NT2/D1 (cell line): ENCODE data around the gene SLC38A11.

Experiments
- DNase-seq: peaks from one replicate; pipeline ENCODE4 v3.0.0-alpha.2; 2011; ENCODE audit warnings: low read depth, low spot score
- H3K27me3 ChIP-seq: 2 replicates; pipeline ENCODE4 v1.6.0; 2011; ENCODE audit warnings: mild to moderate bottlenecking; ENCODE audit not compliant: insufficient read length, insufficient read depth
- H3K36me3 ChIP-seq: 2 replicates; pipeline ENCODE4 v1.6.1; 2011; ENCODE audit warnings: mild to moderate bottlenecking, low read length, mixed read lengths; ENCODE audit not compliant: insufficient read depth, insufficient read length
- H3K4me1 ChIP-seq: 2 replicates; pipeline ENCODE4 v1.5.1; 2011; ENCODE audit not compliant: insufficient read depth, insufficient read length
- H3K4me3 ChIP-seq: 2 replicates; pipeline ENCODE4 v1.5.1; 2011; ENCODE audit warnings: low read depth; ENCODE audit not compliant: insufficient read length
- H3K9ac ChIP-seq: 2 replicates; pipeline ENCODE4 v1.6.0; 2011; ENCODE audit warnings: low read depth; ENCODE audit not compliant: insufficient read length
- H3K9me3 ChIP-seq: 2 replicates; pipeline ENCODE4 v1.5.1; 2011; ENCODE audit warnings: mild to moderate bottlenecking, low read length; ENCODE audit not compliant: insufficient read depth
- SUZ12 ChIP-seq: IDR thresholded peaks from 2 replicates; pipeline ENCODE4 v1.6.1; 2011; ENCODE audit not compliant: insufficient read length, insufficient read depth; ENCODE audit errors: extremely low read depth
- YY1 ChIP-seq: IDR thresholded peaks from 2 replicates; pipeline ENCODE4 v1.6.1; 2011; ENCODE audit not compliant: insufficient read length, insufficient read depth
- ZNF274 ChIP-seq: IDR thresholded peaks from 2 replicates; pipeline ENCODE4 v1.6.1; 2011; ENCODE audit warnings: mild to moderate bottlenecking, low read depth, low read length

The SLC38A11 gene

GRCh38 chr2:164852086-164852485, 103.2 kb downstream of the SLC38A11 start:
- H3K27me3 ChIP-seq = no peaks in the 10 kb centered on the region
- TF ChIP-seq ZNF274 (no peak), YY1 (no peak), SUZ12 (no peak)
- H3K9ac ChIP-seq = no peak overlapping the region
- DNase-seq = no peak
- H3K4me3 ChIP-seq = no peak overlapping the region
- no peaks in the 10 kb centered on the region for H3K4me1 ChIP-seq
- no peaks in the 10 kb centered on the region for H3K9me3 ChIP-seq
- no peaks in the 10 kb centered on the region for H3K36me3 ChIP-seq

- Histone ChIP-seq H3K27me3 (no peaks in the 10 kb centered on the region), H3K36me3 (no peaks in the 10 kb centered on the region), H3K4me3 (no peak overlapping the region), H3K4me1 (no peaks in the 10 kb centered on the region), H3K9ac (no peak overlapping the region), H3K9me3 (no peaks in the 10 kb centered on the region)
- no peak for DNase-seq
- TF ChIP-seq ZNF274 = no peak
- no peak for TF ChIP-seq YY1
- TF ChIP-seq SUZ12 = no peak
Measured at GRCh38 chr2:164850235-164850634, 105.1 kb downstream of the SLC38A11 start.

GRCh38 chr2:164849506-164849905, 105.8 kb downstream of the SLC38A11 start:
- Histone ChIP-seq H3K9me3 (no peaks in the 10 kb centered on the region), H3K27me3 (no peaks in the 10 kb centered on the region), H3K36me3 (no peaks in the 10 kb centered on the region), H3K9ac (no peak overlapping the region), H3K4me3 (no peak overlapping the region), H3K4me1 (no peaks in the 10 kb centered on the region)
- TF ChIP-seq ZNF274 (no peak), SUZ12 (no peak)
- DNase-seq = no peak

GRCh38 chr2:164847981-164848741, 107.2 kb downstream of the SLC38A11 start:
- H3K27me3 ChIP-seq = peaks cover under 1% of the 10 kb centered on the region
- H3K9ac ChIP-seq = no peak overlapping the region
- no peaks in the 10 kb centered on the region for H3K36me3 ChIP-seq
- no peaks in the 10 kb centered on the region for H3K4me1 ChIP-seq
- no peak overlapping the region for H3K4me3 ChIP-seq
- DNase-seq = no peak
- H3K9me3 ChIP-seq = no peaks in the 10 kb centered on the region
- TF ChIP-seq ZNF274 = no peak
- TF ChIP-seq YY1 = no peak
- TF ChIP-seq SUZ12 = no peak

GRCh38 chr2:164847291-164847690, 108.0 kb downstream of the SLC38A11 start:
- H3K36me3 ChIP-seq = no peaks in the 10 kb centered on the region
- H3K27me3 ChIP-seq = peaks cover 5% of the 10 kb centered on the region
- TF ChIP-seq ZNF274 (no peak), SUZ12 (no peak), YY1 (no peak)
- H3K4me3 ChIP-seq = no peak overlapping the region
- H3K9me3 ChIP-seq = no peaks in the 10 kb centered on the region
- no peak for DNase-seq
- H3K9ac ChIP-seq = no peak overlapping the region
- H3K4me1 ChIP-seq = no peaks in the 10 kb centered on the region

- H3K9me3 ChIP-seq = no peaks in the 10 kb centered on the region
- no peak overlapping the region for H3K4me3 ChIP-seq
- H3K4me1 ChIP-seq = no peaks in the 10 kb centered on the region
- no peaks in the 10 kb centered on the region for H3K36me3 ChIP-seq
- no peak for DNase-seq
- H3K9ac ChIP-seq = no peak overlapping the region
- TF ChIP-seq ZNF274 (no peak), SUZ12 (no peak), YY1 (no peak)
- peaks cover 5% of the 10 kb centered on the region for H3K27me3 ChIP-seq
Measured at GRCh38 chr2:164846276-164846675, 109.0 kb downstream of the SLC38A11 start.
